Mesendoderm (in vitro differentiated cells): ENCODE measurements around the gene SIDT2.

Experiments
- DNase-seq: peaks from one replicate; pipeline ENCODE4 v3.0.0; 2013
- H2AK5ac ChIP-seq: 2 replicates; pipeline ENCODE4 v1.6.1; 2013; ENCODE audit warnings: low read length, inconsistent platforms
- H2BK120ac ChIP-seq: 2 replicates; pipeline ENCODE4 v1.6.1; 2013; ENCODE audit warnings: low read depth, mild to moderate bottlenecking, low read length, moderate library complexity, mixed read lengths
- H2BK15ac ChIP-seq: replicated peaks from 2 replicates; pipeline ENCODE4 v1.6.1; 2013; ENCODE audit warnings: low read depth, mild to moderate bottlenecking, moderate library complexity
- H2BK5ac ChIP-seq: 2 replicates; pipeline ENCODE4 v1.6.1; 2013; ENCODE audit warnings: low read length, inconsistent platforms
- H3K18ac ChIP-seq: 2 replicates; pipeline ENCODE4 v1.6.1; 2013; ENCODE audit warnings: mild to moderate bottlenecking, low read length, mixed read lengths
- H3K23ac ChIP-seq: one replicate; pipeline ENCODE4 v1.6.1; 2013; ENCODE audit warnings: low read length
- H3K27ac ChIP-seq: 2 replicates; pipeline ENCODE4 v1.5.1; 2013; ENCODE audit warnings: low read depth, mild to moderate bottlenecking, inconsistent platforms, low read length, moderate library complexity
- H3K27me3 ChIP-seq: 2 replicates; pipeline ENCODE4 v1.6.1; 2013; ENCODE audit warnings: low read length, control low read depth, mild to moderate bottlenecking, inconsistent platforms; ENCODE audit not compliant: insufficient read depth, poor library complexity
- H3K36me3 ChIP-seq: 2 replicates; pipeline ENCODE4 v1.6.1; 2013; ENCODE audit warnings: low read length, inconsistent platforms; ENCODE audit not compliant: control insufficient read depth, insufficient read depth
- H3K4ac ChIP-seq: one replicate; pipeline ENCODE4 v1.6.1; 2013; ENCODE audit warnings: low read depth, mild to moderate bottlenecking, low read length, moderate library complexity
- H3K4me1 ChIP-seq: 2 replicates; pipeline ENCODE4 v1.6.1; 2013; ENCODE audit warnings: low read depth, low read length, inconsistent platforms; ENCODE audit not compliant: control insufficient read depth
- H3K4me2 ChIP-seq: 2 replicates; pipeline ENCODE4 v1.6.1; 2013; ENCODE audit warnings: low read length
- H3K4me3 ChIP-seq: 2 replicates; pipeline ENCODE4 v1.5.1; 2013; ENCODE audit warnings: mild to moderate bottlenecking, low read length
- H3K56ac ChIP-seq: one replicate; pipeline ENCODE4 v1.6.1; 2013; ENCODE audit warnings: low read length
- H3K79me1 ChIP-seq: 2 replicates; pipeline ENCODE4 v1.6.1; 2013; ENCODE audit warnings: low read length, inconsistent platforms
- H3K79me2 ChIP-seq: 2 replicates; pipeline ENCODE4 v1.6.1; 2013; ENCODE audit warnings: mild to moderate bottlenecking, low read length; ENCODE audit not compliant: control insufficient read depth, insufficient read depth
- H3K9ac ChIP-seq: 2 replicates; pipeline ENCODE4 v1.6.1; 2013; ENCODE audit warnings: low read length, inconsistent platforms
- H4K5ac ChIP-seq: one replicate; pipeline ENCODE4 v1.6.1; 2013; ENCODE audit warnings: low read length
- H4K8ac ChIP-seq: one replicate; pipeline ENCODE4 v1.6.1; 2013; ENCODE audit warnings: low read depth, mild to moderate bottlenecking, control low read depth, low read length, moderate library complexity
- WGBS: extraction: QIAGEN DNeasy Blood & Tissue Kit; methylation state at CpG from one replicate; pipeline ENCODE4 v1.1.7; 2013; ENCODE audit warnings: low lambda C conversion rate, missing lambda C conversion rate; ENCODE audit not compliant: insufficient coverage; ENCODE audit errors: extremely low coverage; 5-methylcytosine and 5-hydroxymethylcytosine counted together

SIDT2 gene

DNA sequence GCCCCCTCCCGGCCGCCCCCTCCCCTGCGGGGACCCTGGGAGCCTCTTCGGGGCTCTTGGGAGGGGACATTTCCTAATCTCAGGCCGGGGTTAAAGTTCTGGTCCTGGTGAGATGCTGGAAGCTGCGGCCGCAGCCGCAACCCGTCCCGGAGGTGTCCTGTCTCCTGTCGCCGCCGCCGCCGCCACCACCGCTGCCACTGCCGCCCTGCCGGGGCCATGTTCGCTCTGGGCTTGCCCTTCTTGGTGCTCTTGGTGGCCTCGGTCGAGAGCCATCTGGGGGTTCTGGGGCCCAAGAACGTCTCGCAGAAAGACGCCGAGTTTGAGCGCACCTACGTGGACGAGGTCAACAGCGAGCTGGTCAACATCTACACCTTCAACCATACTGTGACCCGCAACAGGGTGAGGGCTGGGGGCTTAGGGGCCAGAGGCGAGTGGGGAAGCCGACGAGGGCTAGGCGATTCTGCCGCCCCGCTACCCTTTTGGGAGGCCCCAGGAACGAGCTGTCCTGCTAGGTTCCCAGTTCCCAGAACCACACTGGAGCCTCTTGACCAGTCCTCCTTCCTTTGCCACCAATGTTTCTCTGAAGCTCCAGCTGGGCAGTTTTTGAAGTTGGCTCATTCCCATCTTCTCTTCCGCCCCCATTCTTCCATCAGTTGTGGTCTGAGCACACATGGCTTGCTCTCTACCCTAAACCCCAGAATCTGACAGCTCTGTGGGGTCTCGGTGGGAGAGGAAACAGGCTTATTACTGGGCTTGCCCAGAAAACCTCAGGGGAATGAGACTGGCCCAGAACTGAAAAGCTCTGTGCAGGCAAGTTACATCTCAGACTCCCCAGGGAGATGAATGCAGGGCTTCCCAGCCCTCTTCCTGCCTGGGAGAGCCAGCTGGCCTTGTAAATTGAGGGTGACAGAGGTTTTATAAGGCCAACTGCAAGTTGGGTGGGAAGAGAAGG lies 781 bp downstream of the SIDT2 start:
- Histone ChIP-seq H3K36me3 (no peaks in the 10 kb centered on the region), H2BK5ac (peak overlapping the region; percentile 74), H3K79me1 (no peaks in the 10 kb centered on the region), H3K4me2 (peak overlapping the region; percentile 98), H3K23ac (peak overlapping the region; percentile 87), H3K18ac (peak overlapping the region; percentile 81), H3K27ac (peak overlapping the region; percentile 84), H2BK15ac (no peak overlapping the region), H2AK5ac (no peak overlapping the region), H2BK120ac (no peak overlapping the region), H3K9ac (peak overlapping the region; percentile 94), H3K4me1 (peaks cover 7% of the 10 kb centered on the region), H4K5ac (no peak overlapping the region), H3K56ac (peak overlapping the region; percentile 98), H3K79me2 (no peaks in the 10 kb centered on the region), H3K4me3 (peak overlapping the region; percentile 73), H3K4ac (peak overlapping the region; percentile 64), H3K27me3 (no peaks in the 10 kb centered on the region), H4K8ac (no peak overlapping the region)
- DNase-seq = peak; percentile 38
- no CpG with 5 or more reads among the region's 39 CpGs for WGBS

DNA sequence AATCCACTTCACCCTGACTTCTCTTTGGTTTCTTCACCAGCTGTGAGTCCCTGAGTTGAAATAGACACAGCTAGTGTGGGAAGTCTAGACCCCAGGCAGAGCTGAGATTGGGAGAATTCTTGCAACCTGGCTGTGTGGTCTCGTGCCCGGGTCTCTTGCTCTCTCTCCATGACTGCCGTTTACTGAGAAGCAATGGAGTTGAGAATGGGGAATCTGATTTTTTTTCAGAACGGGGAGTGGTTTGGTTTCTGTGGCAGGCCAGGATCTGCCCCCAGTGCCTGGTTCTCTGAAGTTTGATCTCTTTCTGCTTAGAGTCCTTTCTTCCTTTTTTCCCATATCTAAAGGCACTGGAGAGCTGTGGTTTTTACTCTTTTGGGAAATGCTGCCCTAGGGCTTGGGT lies 1.5 kb downstream of the SIDT2 start:
- Histone ChIP-seq H3K4me1 (peaks cover 7% of the 10 kb centered on the region), H3K18ac (peak overlapping the region; percentile 51), H2BK15ac (no peak overlapping the region)

DNA sequence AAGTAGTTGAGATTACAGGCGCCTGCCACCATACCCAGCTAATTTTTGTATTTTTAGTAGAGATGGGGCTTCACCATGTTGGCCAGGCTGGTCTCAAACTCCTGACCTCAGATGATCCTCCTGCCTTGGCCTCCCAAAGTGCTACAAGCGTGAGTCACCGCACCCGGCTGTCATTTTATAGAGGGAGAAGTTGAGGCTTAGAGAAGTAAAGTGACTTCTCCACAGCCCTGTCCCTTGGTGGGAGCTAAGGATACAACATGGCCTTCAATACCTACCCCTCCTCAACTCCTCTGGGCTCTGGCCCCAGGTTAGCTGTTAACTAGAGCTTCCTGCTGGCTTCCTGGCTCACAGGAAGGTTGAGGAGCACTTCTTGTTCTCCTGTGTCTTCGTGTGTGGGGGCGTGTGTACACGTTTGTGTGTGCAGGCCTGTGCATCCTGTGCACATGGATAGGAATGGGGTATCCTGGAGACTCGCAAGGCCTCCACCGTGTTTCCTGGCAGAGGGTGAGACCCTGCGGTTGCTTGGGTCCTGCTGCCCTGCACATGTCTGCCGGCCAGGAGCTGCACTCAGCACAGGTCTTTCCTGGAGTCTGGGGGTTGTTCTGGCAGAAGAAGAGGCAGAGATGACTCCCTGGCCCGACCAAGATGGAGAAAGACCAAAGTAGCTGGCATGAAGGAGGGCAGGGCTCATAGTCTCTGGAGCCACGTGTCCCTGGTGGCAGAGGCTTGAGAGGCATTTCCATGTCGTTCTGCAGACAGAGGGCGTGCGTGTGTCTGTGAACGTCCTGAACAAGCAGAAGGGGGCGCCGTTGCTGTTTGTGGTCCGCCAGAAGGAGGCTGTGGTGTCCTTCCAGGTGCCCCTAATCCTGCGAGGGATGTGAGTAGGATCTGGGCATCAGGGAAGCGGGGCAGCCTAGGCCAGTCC lies 2.4 kb downstream of the SIDT2 start:
- Histone ChIP-seq H3K4me3 (no peak overlapping the region), H3K27ac (no peak overlapping the region), H3K23ac (no peak overlapping the region)

More for the DNA sequence above, 1.5 kb downstream of the SIDT2 start:
- Histone ChIP-seq H3K23ac (no peak overlapping the region), H2BK5ac (no peak overlapping the region), H2BK120ac (no peak overlapping the region), H3K27me3 (no peaks in the 10 kb centered on the region), H3K27ac (no peak overlapping the region), H3K4ac (no peak overlapping the region), H4K5ac (no peak overlapping the region), H3K79me2 (no peaks in the 10 kb centered on the region), H2AK5ac (no peak overlapping the region), H4K8ac (no peak overlapping the region), H3K56ac (peak overlapping the region; percentile 98), H3K79me1 (no peaks in the 10 kb centered on the region), H3K4me2 (no peak overlapping the region), H3K4me3 (no peak overlapping the region), H3K36me3 (no peaks in the 10 kb centered on the region), H3K9ac (peak overlapping the region; percentile 94)
- DNase-seq = peak; percentile 31
- WGBS = no CpG with 5 or more reads among the region's 4 CpGs

DNA sequence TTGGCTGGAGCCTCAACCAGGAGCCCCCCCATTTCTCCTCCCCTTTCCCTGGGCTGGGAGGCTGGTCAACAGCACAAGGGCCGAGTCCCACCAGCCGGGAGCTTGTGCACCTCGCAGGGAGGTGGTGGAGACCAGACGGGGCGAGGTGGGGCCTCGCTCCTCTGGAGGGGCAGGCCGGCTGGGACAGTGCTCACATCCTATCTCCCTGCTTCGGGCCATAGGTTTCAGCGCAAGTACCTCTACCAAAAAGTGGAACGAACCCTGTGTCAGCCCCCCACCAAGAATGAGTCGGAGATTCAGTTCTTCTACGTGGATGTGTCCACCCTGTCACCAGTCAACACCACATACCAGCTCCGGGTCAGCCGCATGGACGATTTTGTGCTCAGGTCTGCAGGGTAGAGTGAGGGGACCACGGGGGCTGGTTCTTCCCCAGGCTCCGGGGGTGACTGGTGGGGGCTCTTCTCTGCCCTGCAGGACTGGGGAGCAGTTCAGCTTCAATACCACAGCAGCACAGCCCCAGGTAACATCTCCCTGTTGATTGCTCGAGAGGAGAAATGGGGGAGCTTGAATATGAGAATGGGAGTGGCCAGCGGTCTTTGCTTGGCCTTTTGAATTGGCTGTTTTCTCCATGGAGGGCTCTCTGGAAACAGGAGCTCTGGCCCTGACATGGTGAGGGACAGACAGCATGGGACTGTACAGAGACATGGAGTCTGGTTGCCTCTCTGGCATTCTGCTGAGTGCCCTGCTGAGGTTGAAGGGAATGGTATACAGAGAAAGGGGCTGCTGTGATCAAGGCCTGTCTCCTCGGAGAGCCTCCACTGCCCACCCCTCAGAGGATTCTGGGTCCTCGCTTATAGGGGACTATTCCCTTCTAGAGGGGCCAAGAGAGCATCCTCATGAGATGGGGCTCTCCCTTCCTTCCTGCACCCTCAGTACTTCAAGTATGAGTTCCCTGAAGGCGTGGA lies 3.3 kb downstream of the SIDT2 start:
- no peak overlapping the region for H2BK15ac ChIP-seq
- H3K18ac ChIP-seq = no peak overlapping the region
- H3K56ac ChIP-seq = peak overlapping the region; percentile 10
- H3K9ac ChIP-seq = no peak overlapping the region
- H4K5ac ChIP-seq = no peak overlapping the region
- H3K4me3 ChIP-seq = no peak overlapping the region
- no CpG with 5 or more reads among the region's 22 CpGs for WGBS
- H3K36me3 ChIP-seq = no peaks in the 10 kb centered on the region
- no peak overlapping the region for H2BK5ac ChIP-seq
- H2BK120ac ChIP-seq = no peak overlapping the region
- no peak overlapping the region for H3K4ac ChIP-seq
- no peak for DNase-seq
- H3K79me1 ChIP-seq = no peaks in the 10 kb centered on the region
- H2AK5ac ChIP-seq = no peak overlapping the region
- no peaks in the 10 kb centered on the region for H3K27me3 ChIP-seq
- H3K79me2 ChIP-seq = no peaks in the 10 kb centered on the region
- no peak overlapping the region for H3K23ac ChIP-seq
- H3K4me1 ChIP-seq = peaks cover 7% of the 10 kb centered on the region
- H3K4me2 ChIP-seq = no peak overlapping the region
- no peak overlapping the region for H4K8ac ChIP-seq
- no peak overlapping the region for H3K27ac ChIP-seq

More for the DNA sequence above, 2.4 kb downstream of the SIDT2 start:
- Histone ChIP-seq H4K5ac (no peak overlapping the region), H2BK120ac (no peak overlapping the region), H2AK5ac (peak overlapping the region; percentile 4), H3K79me1 (no peaks in the 10 kb centered on the region), H3K4ac (peak overlapping the region; percentile 75), H3K4me1 (peaks cover 7% of the 10 kb centered on the region), H3K56ac (peak overlapping the region; percentile 64), H3K4me2 (no peak overlapping the region), H3K9ac (no peak overlapping the region), H2BK15ac (no peak overlapping the region), H3K27me3 (no peaks in the 10 kb centered on the region), H4K8ac (no peak overlapping the region), H2BK5ac (no peak overlapping the region), H3K79me2 (no peaks in the 10 kb centered on the region), H3K18ac (no peak overlapping the region), H3K36me3 (no peaks in the 10 kb centered on the region)
- DNase-seq = peak; percentile 94
- WGBS = no CpG with 5 or more reads among the region's 22 CpGs

DNA sequence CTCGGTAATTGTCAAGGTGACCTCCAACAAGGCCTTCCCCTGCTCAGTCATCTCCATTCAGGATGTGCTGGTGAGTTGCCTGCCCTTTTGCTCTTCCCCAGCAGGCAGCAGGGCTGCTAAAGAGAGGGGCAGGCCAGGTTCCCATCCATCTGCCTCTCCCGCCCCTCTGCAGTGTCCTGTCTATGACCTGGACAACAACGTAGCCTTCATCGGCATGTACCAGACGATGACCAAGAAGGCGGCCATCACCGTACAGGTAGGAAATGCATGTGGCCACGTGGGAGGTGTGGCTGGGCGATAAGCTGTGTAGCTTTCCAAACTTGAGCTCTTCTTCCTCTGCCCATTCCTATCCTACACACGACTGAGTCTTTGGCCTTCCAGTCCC lies 4.0 kb downstream of the SIDT2 start:
- WGBS = no CpG with 5 or more reads among the region's 10 CpGs
- H3K36me3 ChIP-seq = no peaks in the 10 kb centered on the region
- H3K23ac ChIP-seq = no peak overlapping the region
- no peak overlapping the region for H3K18ac ChIP-seq
- no peak overlapping the region for H3K4me2 ChIP-seq
- H2BK15ac ChIP-seq = no peak overlapping the region
- no peaks in the 10 kb centered on the region for H3K27me3 ChIP-seq
- no peaks in the 10 kb centered on the region for H3K79me1 ChIP-seq
- peaks cover 7% of the 10 kb centered on the region for H3K4me1 ChIP-seq
- no peak for DNase-seq
- no peak overlapping the region for H4K8ac ChIP-seq
- no peak overlapping the region for H3K27ac ChIP-seq
- no peak overlapping the region for H2BK5ac ChIP-seq
- H3K79me2 ChIP-seq = no peaks in the 10 kb centered on the region
- H4K5ac ChIP-seq = no peak overlapping the region
- H3K56ac ChIP-seq = no peak overlapping the region
- no peak overlapping the region for H3K4me3 ChIP-seq
- no peak overlapping the region for H2AK5ac ChIP-seq
- no peak overlapping the region for H3K4ac ChIP-seq
- no peak overlapping the region for H2BK120ac ChIP-seq
- no peak overlapping the region for H3K9ac ChIP-seq
